MCF 10A (cell line): ENCODE results near the gene TNFRSF12A. TPM values are rescaled to one million over a fixed set of nuclear protein-coding genes. Genes with fewer than 3 reads are reported as not detected.

ENCODE experiments used
- BruUV-seq: library from RNA; stranded (reverse); fragments of 400-500 nt; replicated peaks from 2 replicates; lab custom pipeline; 2021; lab: Mats Ljungman, UMichigan
- CTCF ChIA-PET: fragments of 300-600 bp; sonication (Branson Sonifier 250); formaldehyde crosslinking; extraction: SDS; loops from one replicate; lab custom pipeline; 2021; ENCODE audit warnings: antibody characterized with exemption, inconsistent platforms; lab: Yijun Ruan, JAX
- POLR2A ChIA-PET: fragments of 300-600, 350-650 bp; sonication (Branson Sonifier 250); formaldehyde crosslinking; extraction: SDS; loops from one replicate; lab custom pipeline; 2020; ENCODE audit warnings: antibody characterized with exemption, inconsistent platforms; lab: Yijun Ruan, JAX
- DNase-seq: peaks from one replicate; pipeline ENCODE4 v3.0.0-alpha.2; 2018; ENCODE audit not compliant: unreplicated experiment
- H3K27ac Mint-ChIP-seq: one replicate; pipeline ENCODE4 v1.8.0; 2022; ENCODE audit warnings: mild to moderate bottlenecking, low read depth, mixed read lengths; ENCODE audit not compliant: unreplicated experiment
- H3K27me3 Mint-ChIP-seq: one replicate; pipeline ENCODE4 v1.8.0; 2022; ENCODE audit warnings: mixed read lengths; ENCODE audit not compliant: insufficient read depth, unreplicated experiment
- H3K36me3 Mint-ChIP-seq: one replicate; pipeline ENCODE4 v1.8.0; 2022; ENCODE audit warnings: mild to moderate bottlenecking, moderate library complexity, mixed read lengths; ENCODE audit not compliant: insufficient read depth, unreplicated experiment
- H3K4me1 Mint-ChIP-seq: one replicate; pipeline ENCODE4 v1.8.0; 2022; ENCODE audit warnings: mixed read lengths; ENCODE audit not compliant: insufficient read depth, unreplicated experiment
- H3K4me3 Mint-ChIP-seq: one replicate; pipeline ENCODE4 v1.8.0; 2022; ENCODE audit warnings: mild to moderate bottlenecking, moderate library complexity, mixed read lengths; ENCODE audit not compliant: unreplicated experiment
- H3K9me3 Mint-ChIP-seq: one replicate; pipeline ENCODE4 v1.8.0; 2022; ENCODE audit warnings: mixed read lengths; ENCODE audit not compliant: unreplicated experiment
- intact Hi-C: fragments of 100-400 bp; cut with micrococcal nuclease; formaldehyde crosslinking; loops from 2 replicates; pipeline ENCODE4 v1.14.1; 2022
- total RNA-seq: library from RNA; stranded (reverse); gene quantifications from 2 replicates; pipeline ENCODE4 v1.2.3, GENCODE V29; 2022
- TF ChIP-seq, protein P1 (sequence below): fragments of 200-600 bp; IDR thresholded peaks from one replicate; pipeline ENCODE4 v1.8.0; 2022; ENCODE audit warnings: antibody characterized with exemption, mild to moderate bottlenecking; ENCODE audit not compliant: unreplicated experiment

Gene TNFRSF12A
- total RNA-seq, 1 experiment from 2014 or later, result 641 TPM

DNA sequence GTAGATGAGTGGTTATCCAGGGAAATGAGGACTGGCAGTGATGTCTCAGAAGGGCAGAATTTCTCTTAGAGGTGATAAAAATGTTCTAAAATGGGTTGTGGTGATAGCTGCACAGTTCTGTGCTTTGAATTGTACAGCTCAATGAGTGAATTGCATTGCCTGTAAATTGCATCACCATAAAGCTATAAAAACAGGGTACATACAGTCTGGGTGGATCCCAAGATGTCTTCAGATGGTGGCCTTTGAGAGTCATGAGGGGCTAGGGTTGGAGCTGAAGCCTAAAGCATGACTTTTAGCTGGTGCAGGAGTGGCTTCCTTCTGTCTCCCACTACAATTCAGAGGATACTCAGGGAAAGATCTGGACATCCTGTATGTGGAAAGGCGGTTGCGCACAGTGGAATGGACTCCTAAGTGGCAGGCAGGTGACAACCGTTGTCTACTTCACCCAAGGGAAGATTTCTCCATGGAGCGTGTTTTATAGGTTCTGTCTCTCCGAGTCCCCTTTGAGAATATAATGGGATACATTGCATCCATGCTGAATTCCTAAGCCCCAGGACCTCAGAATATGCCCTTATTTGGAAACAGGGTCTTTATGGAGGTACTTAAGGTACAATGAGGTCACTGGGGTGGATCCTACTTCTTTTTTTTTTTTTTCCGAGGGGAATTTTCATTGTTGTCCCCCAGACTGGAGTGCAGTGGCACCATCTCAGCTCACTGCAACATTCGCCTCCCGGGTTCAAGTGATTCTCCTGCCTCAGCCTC lies 43.6 kb downstream of the TNFRSF12A start:
- H3K4me1 Mint-ChIP-seq, result peaks cover 11% of the 10 kb centered on the region
- intact Hi-C loops, result loop anchor here (5.0 kb wide), 1 partner anchor 103 kb away; no protein-coding TSS in a partner anchor
- no peaks in the 10 kb centered on the region for H3K27me3 Mint-ChIP-seq
- H3K36me3 Mint-ChIP-seq, result no peaks in the 10 kb centered on the region
- ChIA-PET CTCF (interaction anchor here (0.6 to 2.8 kb wide), 7 partner anchors 13 to 347 kb away, joined by 3 to 11 read pairs (median 4); partner anchors contain the start of gene ZNF213), POLR2A (interaction anchor here (0.6 to 1.2 kb wide), 2 partner anchors 10 to 71 kb away, joined by 3 read pairs; partner anchors contain the start of gene ZNF213)
- H3K27ac Mint-ChIP-seq, result peak overlapping the region; percentile 27
- H3K9me3 Mint-ChIP-seq, result no peaks in the 10 kb centered on the region
- TF ChIP-seq, protein P1, sequence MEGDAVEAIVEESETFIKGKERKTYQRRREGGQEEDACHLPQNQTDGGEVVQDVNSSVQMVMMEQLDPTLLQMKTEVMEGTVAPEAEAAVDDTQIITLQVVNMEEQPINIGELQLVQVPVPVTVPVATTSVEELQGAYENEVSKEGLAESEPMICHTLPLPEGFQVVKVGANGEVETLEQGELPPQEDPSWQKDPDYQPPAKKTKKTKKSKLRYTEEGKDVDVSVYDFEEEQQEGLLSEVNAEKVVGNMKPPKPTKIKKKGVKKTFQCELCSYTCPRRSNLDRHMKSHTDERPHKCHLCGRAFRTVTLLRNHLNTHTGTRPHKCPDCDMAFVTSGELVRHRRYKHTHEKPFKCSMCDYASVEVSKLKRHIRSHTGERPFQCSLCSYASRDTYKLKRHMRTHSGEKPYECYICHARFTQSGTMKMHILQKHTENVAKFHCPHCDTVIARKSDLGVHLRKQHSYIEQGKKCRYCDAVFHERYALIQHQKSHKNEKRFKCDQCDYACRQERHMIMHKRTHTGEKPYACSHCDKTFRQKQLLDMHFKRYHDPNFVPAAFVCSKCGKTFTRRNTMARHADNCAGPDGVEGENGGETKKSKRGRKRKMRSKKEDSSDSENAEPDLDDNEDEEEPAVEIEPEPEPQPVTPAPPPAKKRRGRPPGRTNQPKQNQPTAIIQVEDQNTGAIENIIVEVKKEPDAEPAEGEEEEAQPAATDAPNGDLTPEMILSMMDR, result no peak
- BruUV-seq, result no TSS peak
- no peak overlapping the region for H3K4me3 Mint-ChIP-seq
- no peak for DNase-seq

DNA sequence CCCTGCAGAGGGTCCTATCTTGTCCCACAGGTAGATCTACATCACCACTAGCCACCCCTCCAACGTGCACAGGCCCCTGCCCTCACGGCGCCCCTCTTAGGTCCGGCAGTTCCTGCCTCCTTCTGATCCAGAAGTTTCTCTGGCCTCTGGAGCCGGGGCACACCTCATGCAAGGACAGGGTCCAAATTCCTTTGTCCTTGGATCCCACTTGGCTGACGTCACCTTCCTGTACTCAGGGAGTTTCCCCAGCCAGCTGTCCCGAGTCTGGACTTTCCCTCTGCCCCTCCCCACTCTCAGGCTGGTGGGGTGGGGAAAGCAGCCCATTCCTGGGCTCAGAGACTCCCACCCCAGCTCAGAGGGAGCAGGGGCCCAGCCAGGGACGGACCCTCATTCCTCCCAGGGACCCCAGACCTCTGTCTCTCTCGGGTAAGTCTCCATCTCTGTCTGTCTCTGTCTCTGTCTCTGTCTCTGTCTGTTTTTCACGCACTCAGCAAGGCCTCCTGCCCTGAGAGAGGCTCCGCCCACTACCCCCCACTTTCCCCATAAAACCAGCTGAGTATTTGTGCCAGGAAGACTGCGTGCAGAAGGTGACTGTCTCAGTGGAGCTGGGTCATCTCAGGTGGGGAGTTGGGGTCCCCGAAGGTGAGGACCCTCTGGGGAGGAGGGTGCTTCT lies 45.0 kb downstream of the TNFRSF12A start, which contains the start of gene IL32:
Gene IL32, plus strand, starts transcription at position 572 of the 673 bp plus-strand sequence. CDS start 172 bp downstream, outside the sequence.
- TF ChIP-seq, protein P1, result no peak
- H3K9me3 Mint-ChIP-seq, result no peaks in the 10 kb centered on the region
- intact Hi-C loops, result no loop called here
- BruUV-seq, result TSS peak; percentile 49
- peak within 1 kb of the TSS; percentile 93 for H3K27ac Mint-ChIP-seq
- DNase-seq, result peak; percentile 67
- POLR2A ChIA-PET, result interaction anchor here (0.6 to 1.3 kb wide), 3 partner anchors 30 to 98 kb away, joined by 3 to 5 read pairs (median 3); partner anchors contain the start of gene ZNF213
- H3K27me3 Mint-ChIP-seq, result no peaks in the 10 kb centered on the region
- no peaks in the 10 kb centered on the region for H3K36me3 Mint-ChIP-seq
- peaks cover 11% of the 10 kb centered on the region for H3K4me1 Mint-ChIP-seq
- CTCF ChIA-PET, result interaction anchor here (0.6 to 1.4 kb wide), 2 partner anchors 11 to 64 kb away, joined by 4 read pairs; no protein-coding TSS in a partner anchor
- H3K4me3 Mint-ChIP-seq, result peak within 1 kb of the TSS; percentile 64

DNA sequence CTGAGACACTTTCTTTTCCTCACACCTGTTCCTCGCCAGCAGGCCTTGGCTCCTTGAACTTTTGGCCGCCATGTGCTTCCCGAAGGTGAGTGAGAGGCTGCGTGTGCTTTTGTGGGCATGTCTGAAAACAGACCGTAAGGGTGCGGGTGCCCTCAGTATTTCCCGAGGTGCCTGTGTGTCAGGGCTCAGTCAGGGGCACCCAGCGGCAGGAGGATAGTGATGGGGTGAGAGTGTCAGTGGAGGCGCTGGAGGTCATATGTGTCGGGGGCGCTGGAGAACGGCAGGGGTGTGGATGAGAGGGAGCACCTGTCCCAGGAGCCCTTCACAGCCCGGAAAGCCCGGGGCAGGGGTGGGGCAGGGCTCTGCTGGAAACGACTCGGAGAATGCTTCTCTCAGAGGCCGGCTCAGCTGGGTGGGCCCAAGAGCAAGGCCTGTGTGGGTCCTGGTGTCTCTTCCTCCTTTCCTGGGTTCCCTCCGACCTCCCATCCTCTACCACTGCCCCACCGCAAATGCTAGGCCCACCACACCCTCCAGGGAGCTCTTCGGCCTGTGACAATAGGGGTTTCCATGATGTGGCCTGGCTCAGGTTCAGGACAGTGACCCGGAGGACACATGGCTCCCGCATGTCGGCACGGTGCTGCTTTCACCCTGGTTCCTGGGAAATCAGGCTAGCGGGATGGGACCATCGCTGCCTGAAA lies 45.7 kb downstream of the TNFRSF12A start:
- DNase-seq, result no peak
- intact Hi-C loops, result no loop called here
- no TSS peak for BruUV-seq
- Mint-ChIP-seq H3K27ac (peak overlapping the region; percentile 93), H3K9me3 (no peaks in the 10 kb centered on the region), H3K36me3 (no peaks in the 10 kb centered on the region), H3K4me3 (peak overlapping the region; percentile 64), H3K27me3 (no peaks in the 10 kb centered on the region), H3K4me1 (peaks cover 11% of the 10 kb centered on the region)
- CTCF ChIA-PET, result no interaction called here
- TF ChIP-seq, protein P1, result no peak
- POLR2A ChIA-PET, result interaction anchor here (0.6 to 1.3 kb wide), 2 partner anchors 69 to 97 kb away, joined by 3 to 5 read pairs; partner anchors contain the start of gene ZNF213
